ENCODE measurements around the gene ACOT9.

The ACOT9 gene

GRCh38 chrX:23787745-23788118, 44.7 kb upstream of the ACOT9 start:
- Histone ChIP-seq H3K27me3 (no peaks in the 10 kb centered on the region), H3K4me1 (ENCODE audit: control insufficient read depth in 1 of 2, insufficient read depth in 1 of 2, low read depth in 1 of 2, low read length in 1 of 2) (peaks cover 17 to 23% of the 10 kb centered on the region in 2 experiments), H3K4me3 (ENCODE audit: low read depth in 1 of 2, low read length in 1 of 2) (no peak overlapping the region), H3K9me3 (no peaks in the 10 kb centered on the region), H3K36me3 (peaks cover 20% of the 10 kb centered on the region), H3K27ac (peak overlapping the region; percentile 23)
- TF ChIP-seq CTCF (IDR thresholded peaks at IDR 0.05): no peak

GRCh38 chrX:23786268-23786815, 43.3 kb upstream of the ACOT9 start:
- Histone ChIP-seq H3K9me3 (no peaks in the 10 kb centered on the region), H3K27ac (peak overlapping the region; percentile 99), H3K4me3 (ENCODE audit: low read depth in 1 of 2, low read length in 1 of 2) (peak overlapping the region; percentile 72 to 92), H3K4me1 (ENCODE audit: control insufficient read depth in 1 of 2, insufficient read depth in 1 of 2, low read depth in 1 of 2, low read length in 1 of 2) (peaks cover 26 to 35% of the 10 kb centered on the region in 2 experiments), H3K27me3 (no peaks in the 10 kb centered on the region), H3K36me3 (peaks cover 20% of the 10 kb centered on the region)
- TF ChIP-seq CTCF (IDR thresholded peaks at IDR 0.05): no peak

GRCh38 chrX:23785580-23785979, 42.5 kb upstream of the ACOT9 start:
- H3K36me3 ChIP-seq: peaks cover 20% of the 10 kb centered on the region
- peaks cover 27 to 41% of the 10 kb centered on the region in 2 experiments for H3K4me1 ChIP-seq (ENCODE audit: control insufficient read depth in 1 of 2, insufficient read depth in 1 of 2, low read depth in 1 of 2, low read length in 1 of 2)
- no peaks in the 10 kb centered on the region for H3K9me3 ChIP-seq
- H3K27me3 ChIP-seq: no peaks in the 10 kb centered on the region
- no peak for TF ChIP-seq CTCF (IDR thresholded peaks at IDR 0.05)
- peak overlapping the region; percentile 99 for H3K27ac ChIP-seq
- peak overlapping the region; percentile 72 to 92 for H3K4me3 ChIP-seq (ENCODE audit: low read depth in 1 of 2, low read length in 1 of 2)

- no peak for TF ChIP-seq CTCF (IDR thresholded peaks at IDR 0.05)
- Histone ChIP-seq H3K27ac (peak overlapping the region; percentile 99), H3K27me3 (no peaks in the 10 kb centered on the region), H3K36me3 (peaks cover 20% of the 10 kb centered on the region), H3K9me3 (no peaks in the 10 kb centered on the region), H3K4me3 (ENCODE audit: low read depth in 1 of 2, low read length in 1 of 2) (peak overlapping the region; percentile 72 to 92), H3K4me1 (ENCODE audit: control insufficient read depth in 1 of 2, insufficient read depth in 1 of 2, low read depth in 1 of 2, low read length in 1 of 2) (peaks cover 26 to 39% of the 10 kb centered on the region in 2 experiments)
Measured at GRCh38 chrX:23784470-23785331, 41.6 kb upstream of the ACOT9 start.

- H3K36me3 ChIP-seq: peaks cover 20% of the 10 kb centered on the region
- peak overlapping the region; percentile 99 for H3K27ac ChIP-seq
- peaks cover 25 to 35% of the 10 kb centered on the region in 2 experiments for H3K4me1 ChIP-seq (ENCODE audit: control insufficient read depth in 1 of 2, insufficient read depth in 1 of 2, low read depth in 1 of 2, low read length in 1 of 2)
- H3K4me3 ChIP-seq (ENCODE audit: low read depth in 1 of 2, low read length in 1 of 2): peak overlapping the region; percentile 72 to 92
- no peak for TF ChIP-seq CTCF (IDR thresholded peaks at IDR 0.05)
- H3K27me3 ChIP-seq: no peaks in the 10 kb centered on the region
- H3K9me3 ChIP-seq: no peaks in the 10 kb centered on the region
Measured at GRCh38 chrX:23783589-23784469, 40.8 kb upstream of the ACOT9 start.

Data from neutrophil (primary cell).